Peyer's patch (tissue), 4 donors: ENCODE results near the gene UBE4B.

Experiments used
- CTCF ChIP-seq, 6 experiments: fragments of 450-650 bp in 4 of 6; fragments of 200-600 bp in 2 of 6; sonication (generic) in 1 of 6; IDR thresholded peaks; one replicate each; pipeline ENCODE4 v1.5.1; 2017 to 2019; ENCODE audit warnings: antibody characterized with exemption in 6 of 6, mild to moderate bottlenecking in 3 of 6, moderate library complexity in 1 of 6
- POLR2A ChIP-seq, 2 donors: fragments of 450-650 bp; IDR thresholded peaks; one replicate each; pipeline ENCODE4 v1.5.1; 2017; ENCODE audit warnings: antibody characterized with exemption in 2 of 2, mild to moderate bottlenecking in 2 of 2, moderate library complexity in 2 of 2

- TF ChIP-seq CTCF (IDR thresholded peaks at IDR 0.05) (no peak), POLR2A (IDR thresholded peaks at IDR 0.05) (no peak)
Measured at GRCh38 chr1:10059342-10059718, 26.6 kb downstream of the UBE4B start.
